Psoas muscle (tissue), 8 donors: ENCODE data around the gene CUX1. TPM values are rescaled to one million over a fixed set of nuclear protein-coding genes. Genes with fewer than 3 reads are reported as not detected.
A peak's percentile ranks its signal among the peaks of the same experiment; 100 is the strongest.

Source experiments
- ATAC-seq, 4 donors: fragments of 200-7000 bp; cut with Tn5 transposase; one replicate each; pipeline ENCODE4 v1.9.1; 2020; ENCODE audit warnings: moderate library complexity in 3 of 4, mild to moderate bottlenecking in 2 of 4
- DNase-seq, 2 donors: peaks; one replicate each; pipeline ENCODE4 v3.0.0-alpha.2; 2020
- H3K27ac ChIP-seq: fragments of 200-600 bp; one replicate; pipeline ENCODE4 v1.8.0; 2022
- H3K27me3 ChIP-seq, 3 donors: fragments of 200-600 bp in 1 of 3; one replicate each; pipeline versions ENCODE4 v1.6.1 to v1.8.0; 2013 to 2022; ENCODE audit warnings: low read length in 2 of 3, mild to moderate bottlenecking in 2 of 3, moderate library complexity in 1 of 3; ENCODE audit not compliant: insufficient read depth in 3 of 3
- H3K36me3 ChIP-seq, 2 donors: fragments of 200-600 bp in 1 of 2; one replicate each; pipeline versions ENCODE4 v1.6.1 to v1.8.0; 2013 to 2022; ENCODE audit warnings: low read depth in 1 of 2, mild to moderate bottlenecking in 1 of 2, moderate library complexity in 1 of 2; ENCODE audit not compliant: insufficient read depth in 1 of 2
- H3K4me1 ChIP-seq: fragments of 200-600 bp; one replicate; pipeline ENCODE4 v1.8.0; 2022
- H3K4me3 ChIP-seq: fragments of 200-600 bp; one replicate; pipeline ENCODE4 v1.8.0; 2022; ENCODE audit warnings: mild to moderate bottlenecking
- H3K9me3 ChIP-seq: fragments of 200-600 bp; one replicate; pipeline ENCODE4 v1.8.0; 2022
- WGBS, 3 donors: extraction: QIAGEN DNeasy Blood & Tissue Kit; methylation state at CpG; one replicate each; pipeline versions ENCODE4 v1.1.6 to v1.1.7; 2013; 5-methylcytosine and 5-hydroxymethylcytosine counted together
- intact Hi-C, 2 donors: fragments of 100-400 bp; cut with DNase I; formaldehyde crosslinking; loops; one replicate each; pipeline versions ENCODE4 v1.11.0 to v1.14.2; 2022
- polyA plus RNA-seq, 3 donors: library from polyadenylated mRNA; stranded (reverse); fragments of 200-250 nt; gene quantifications; one replicate each; pipeline ENCODE4 v1.2.3, GENCODE V29; 2013
- total RNA-seq, 4 donors: library from RNA; stranded (reverse); fragmentation: NEBNext Ultra II Directional in 2 of 4; extraction: Animal tissue kit (Norgen Biotek cat#: 25700) in 2 of 4; gene quantifications; one replicate each; pipeline versions ENCODE4 v1.2.1 to v1.2.4, GENCODE V29; 2021 to 2023
- TF ChIP-seq, protein P1 (sequence below): fragments of 200-600 bp; IDR thresholded peaks from one replicate; pipeline ENCODE4 v1.8.0; 2022; ENCODE audit warnings: antibody characterized with exemption
- donor health status: healthy with polysubstance abuse.
- donor health status: DM: no; HTN: no; CAD: no; lungs with moderate emphysema.
- donor health status: Bipolar disorder and iron deficiency.
- donor health status: healthy.
- donor health status: DM: yes; HTN: yes; CAD: no.
- donor health status: DM: no; HTN: no; CAD: no.
- donor health status: DM: no; HTN: no; CAD: no.
- donor health status: DM: yes; HTN: yes; CAD: no.

CUX1 gene
- total and polyA plus RNA-seq, 7 donors = 12.5 to 95.6 (median 72.4) TPM

GRCh38 chr7:102232611-102233286 lies 415.3 kb downstream of the CUX1 start:
- Histone ChIP-seq H3K4me1 (no peaks in the 10 kb centered on the region), H3K36me3 (peaks cover 0 to 37% of the 10 kb centered on the region in 2 donors), H3K4me3 (no peak overlapping the region), H3K27me3 (no peaks in the 10 kb centered on the region), H3K27ac (no peak overlapping the region), H3K9me3 (no peaks in the 10 kb centered on the region)
- ATAC-seq (no peak), DNase-seq (no peak)
- intact Hi-C loops = loop anchor here in 1 of 2 donors (10.0 kb wide), 2 partner anchors 418 to 628 kb away; partner anchors contain the start of gene CUX1
- TF ChIP-seq, protein P1, sequence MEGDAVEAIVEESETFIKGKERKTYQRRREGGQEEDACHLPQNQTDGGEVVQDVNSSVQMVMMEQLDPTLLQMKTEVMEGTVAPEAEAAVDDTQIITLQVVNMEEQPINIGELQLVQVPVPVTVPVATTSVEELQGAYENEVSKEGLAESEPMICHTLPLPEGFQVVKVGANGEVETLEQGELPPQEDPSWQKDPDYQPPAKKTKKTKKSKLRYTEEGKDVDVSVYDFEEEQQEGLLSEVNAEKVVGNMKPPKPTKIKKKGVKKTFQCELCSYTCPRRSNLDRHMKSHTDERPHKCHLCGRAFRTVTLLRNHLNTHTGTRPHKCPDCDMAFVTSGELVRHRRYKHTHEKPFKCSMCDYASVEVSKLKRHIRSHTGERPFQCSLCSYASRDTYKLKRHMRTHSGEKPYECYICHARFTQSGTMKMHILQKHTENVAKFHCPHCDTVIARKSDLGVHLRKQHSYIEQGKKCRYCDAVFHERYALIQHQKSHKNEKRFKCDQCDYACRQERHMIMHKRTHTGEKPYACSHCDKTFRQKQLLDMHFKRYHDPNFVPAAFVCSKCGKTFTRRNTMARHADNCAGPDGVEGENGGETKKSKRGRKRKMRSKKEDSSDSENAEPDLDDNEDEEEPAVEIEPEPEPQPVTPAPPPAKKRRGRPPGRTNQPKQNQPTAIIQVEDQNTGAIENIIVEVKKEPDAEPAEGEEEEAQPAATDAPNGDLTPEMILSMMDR = no peak
- 52 to 76% (median 55%) methylated on average over 12 of the region's 12 CpGs for WGBS, 3 donors

DNA sequence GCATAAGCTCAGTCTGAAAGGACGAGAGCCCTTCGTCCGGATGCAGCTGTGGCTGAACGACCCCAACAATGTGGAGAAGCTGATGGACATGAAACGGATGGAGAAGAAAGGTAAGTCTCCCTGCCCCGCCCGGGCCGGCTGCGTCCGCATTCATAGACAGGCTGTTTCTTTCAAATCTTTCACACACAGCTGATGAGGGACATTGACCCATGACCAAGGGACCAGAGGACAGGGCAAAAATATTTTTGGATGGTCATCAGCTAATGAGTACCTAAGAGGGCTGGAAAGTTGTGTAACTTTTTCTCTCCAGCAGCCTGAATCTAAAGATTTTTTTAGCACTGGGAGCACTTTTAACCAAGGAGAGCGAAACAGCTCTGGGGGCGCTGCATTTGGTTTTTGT lies 416.7 kb downstream of the CUX1 start:
- intact Hi-C loops = loop anchor here in 1 of 2 donors (10.0 kb wide), 2 partner anchors 419 to 629 kb away; partner anchors contain the start of gene CUX1
- Histone ChIP-seq H3K4me1 (no peaks in the 10 kb centered on the region), H3K4me3 (no peak overlapping the region), H3K27ac (no peak overlapping the region), H3K36me3 (peaks cover 0 to 35% of the 10 kb centered on the region in 2 donors), H3K9me3 (no peaks in the 10 kb centered on the region), H3K27me3 (no peaks in the 10 kb centered on the region)
- TF ChIP-seq, protein P1 = no peak
- WGBS, 3 donors = 92 to 93% (median 93%) methylated on average over 12 of the region's 12 CpGs
- ATAC-seq (no peak), DNase-seq (no peak)

DNA sequence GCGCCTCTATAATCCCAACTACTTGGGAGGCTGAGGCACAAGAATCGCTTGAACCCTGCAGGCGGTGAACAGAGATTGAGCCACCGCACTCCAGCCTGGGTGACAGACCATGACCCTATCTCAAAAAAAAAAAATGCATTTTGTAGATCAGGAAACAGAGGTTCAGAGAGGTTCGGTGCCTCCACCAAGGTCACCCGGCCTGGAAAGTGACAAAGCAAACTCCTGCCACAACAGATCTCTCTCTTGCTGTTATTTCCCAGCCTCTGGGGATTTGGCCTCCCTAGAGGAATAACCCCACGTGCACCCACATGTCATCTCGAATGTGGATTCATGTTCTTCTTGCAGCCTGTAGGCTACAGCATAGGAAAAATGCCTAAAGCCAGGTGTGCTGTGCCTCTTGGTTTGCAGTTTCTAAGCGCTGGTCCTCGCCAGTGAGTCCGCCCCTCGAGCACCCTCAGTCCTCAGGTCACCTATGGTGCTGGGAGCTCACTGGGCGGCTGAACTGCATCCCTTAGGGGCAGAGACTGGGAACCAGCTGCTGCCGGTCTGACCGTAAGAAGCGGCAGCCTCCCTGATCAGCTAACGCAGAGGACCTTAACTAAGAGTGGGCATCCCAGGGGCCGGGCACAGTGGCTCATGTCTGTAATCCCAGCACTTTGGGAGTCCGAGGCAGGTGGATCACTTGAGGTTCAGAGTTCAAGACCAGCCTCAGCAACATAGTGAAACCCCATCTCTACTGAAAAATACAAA lies 417.6 kb downstream of the CUX1 start:
- 92 to 94% (median 93%) methylated on average over 19 of the region's 19 CpGs for WGBS, 3 donors
- H3K36me3 ChIP-seq = peaks cover 0 to 35% of the 10 kb centered on the region in 2 donors

DNA sequence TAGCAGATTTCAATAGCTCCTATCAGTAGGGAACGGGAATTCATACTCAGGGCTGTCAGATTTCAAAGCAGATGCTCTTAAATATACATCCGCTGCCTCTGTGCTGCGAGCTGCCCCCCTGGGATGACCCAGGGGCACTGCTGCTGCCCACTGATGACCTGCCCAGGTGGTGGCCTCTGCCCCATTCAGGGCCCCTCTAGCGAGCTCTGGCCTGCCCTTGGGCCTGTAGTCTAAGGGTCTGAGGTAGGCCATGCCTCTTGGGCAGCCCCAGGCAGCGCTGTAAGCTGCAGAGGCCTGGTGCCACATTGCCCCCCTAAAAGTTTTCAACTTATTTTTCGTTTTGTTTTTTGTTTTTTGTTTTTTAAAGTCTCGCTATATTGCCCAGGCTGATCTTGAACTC lies 418.7 kb downstream of the CUX1 start:
- intact Hi-C loops = loop anchor here (5.0 to 10.0 kb wide), 4 partner anchors 421 to 631 kb away; partner anchors contain the start of gene CUX1 (in 1 of the 2)
- no peak overlapping the region for H3K27ac ChIP-seq

More for the DNA sequence above, 417.6 kb downstream of the CUX1 start:
- Histone ChIP-seq H3K27ac (no peak overlapping the region), H3K9me3 (no peaks in the 10 kb centered on the region), H3K4me3 (no peak overlapping the region), H3K4me1 (no peaks in the 10 kb centered on the region), H3K27me3 (no peaks in the 10 kb centered on the region)
- TF ChIP-seq, protein P1 = no peak
- intact Hi-C loops = loop anchor here (5.0 to 10.0 kb wide), 4 partner anchors 420 to 630 kb away; partner anchors contain the start of gene CUX1 (in 1 of the 2)
- DNase-seq (no peak), ATAC-seq (no peak)

More for the DNA sequence above, 418.7 kb downstream of the CUX1 start:
- Histone ChIP-seq H3K4me3 (no peak overlapping the region), H3K27me3 (no peaks in the 10 kb centered on the region), H3K36me3 (peaks cover 0 to 46% of the 10 kb centered on the region in 2 donors), H3K4me1 (no peaks in the 10 kb centered on the region), H3K9me3 (no peaks in the 10 kb centered on the region)
- 92 to 94% (median 93%) methylated on average over 7 of the region's 7 CpGs for WGBS, 3 donors
- TF ChIP-seq, protein P1 = no peak
- DNase-seq = no peak
- ATAC-seq = peak in 1 of 4 donors; percentile 28
